Liver (tissue), 9 donors: Measurements from ENCODE around the gene PPP2R5C. TPM values are rescaled to one million over a fixed set of nuclear protein-coding genes. Genes with fewer than 3 reads are reported as not detected.
A peak's percentile ranks its signal among the peaks of the same experiment; 100 is the strongest.

Experiments used
- DNase-seq: peaks from one replicate; pipeline ENCODE4 v3.0.0-alpha.2; 2017; ENCODE audit warnings: low spot score
- H3K27ac ChIP-seq, 2 donors: one replicate each; pipeline ENCODE4 v1.7.0; 2013; ENCODE audit warnings: inconsistent platforms in 2 of 2, low read length in 2 of 2, control low read depth in 1 of 2, low read depth in 1 of 2, mild to moderate bottlenecking in 1 of 2
- H3K27me3 ChIP-seq, 4 donors: one replicate each; pipeline versions ENCODE4 v1.6.1 to v1.7.0; 2013; ENCODE audit warnings: low read length in 3 of 4, inconsistent platforms in 1 of 4, mild to moderate bottlenecking in 1 of 4, moderate library complexity in 1 of 4; ENCODE audit not compliant: control insufficient read depth in 4 of 4, insufficient read depth in 4 of 4
- H3K36me3 ChIP-seq, 4 donors: one replicate each; pipeline versions ENCODE4 v1.6.1 to v1.7.0; 2013; ENCODE audit warnings: low read length in 3 of 4, mild to moderate bottlenecking in 3 of 4, low read depth in 1 of 4, moderate library complexity in 1 of 4; ENCODE audit not compliant: control insufficient read depth in 4 of 4, insufficient read depth in 3 of 4
- H3K4me1 ChIP-seq, 4 donors: one replicate each; pipeline versions ENCODE4 v1.6.1 to v1.7.0; 2013; ENCODE audit warnings: low read length in 3 of 4, mild to moderate bottlenecking in 3 of 4, moderate library complexity in 1 of 4; ENCODE audit not compliant: control insufficient read depth in 4 of 4, insufficient read depth in 4 of 4
- H3K4me3 ChIP-seq, 3 donors: one replicate each; pipeline versions ENCODE4 v1.6.1 to v1.7.0; 2013; ENCODE audit warnings: low read length in 3 of 3, control low read depth in 1 of 3, low read depth in 1 of 3, mild to moderate bottlenecking in 1 of 3
- H3K9ac ChIP-seq, 2 donors: one replicate each; pipeline ENCODE4 v1.7.0; 2013; ENCODE audit warnings: low read length in 2 of 2, mild to moderate bottlenecking in 2 of 2, moderate library complexity in 2 of 2, control low read depth in 1 of 2, low read depth in 1 of 2
- H3K9me3 ChIP-seq, 4 donors: one replicate each; pipeline versions ENCODE4 v1.6.1 to v1.7.0; 2013; ENCODE audit warnings: low read length in 3 of 4; ENCODE audit not compliant: control insufficient read depth in 4 of 4
- ATF3 ChIP-seq: IDR thresholded peaks from 2 replicates; pipeline ENCODE4 v1.6.1; 2016; ENCODE audit warnings: antibody characterized with exemption
- CTCF ChIP-seq: fragments of 150-350 bp; IDR thresholded peaks from 2 replicates; pipeline ENCODE4 v1.5.1; 2017; ENCODE audit warnings: improper control_type of control experiment, low read depth, low read length; ENCODE audit not compliant: missing input control
- EGR1 ChIP-seq, 2 donors: IDR thresholded peaks; 2 replicates each; pipeline ENCODE4 v1.6.1; 2016 to 2018; ENCODE audit warnings: antibody characterized with exemption in 2 of 2, low read depth in 2 of 2
- FOXA1 ChIP-seq: IDR thresholded peaks from 2 replicates; pipeline ENCODE4 v1.6.1; 2016; ENCODE audit warnings: antibody characterized with exemption
- FOXA2 ChIP-seq: IDR thresholded peaks from 2 replicates; pipeline ENCODE4 v1.6.1; 2016; ENCODE audit warnings: antibody characterized with exemption
- GABPA ChIP-seq, 2 donors: IDR thresholded peaks in 1 of 2; conservative IDR thresholded peaks in 1 of 2; 2 replicates each; pipeline ENCODE4 v1.6.1; 2016; ENCODE audit warnings: antibody characterized with exemption in 2 of 2, mild to moderate bottlenecking in 1 of 2, moderate library complexity in 1 of 2
- HNF4A ChIP-seq, 2 donors: conservative IDR thresholded peaks; 2 replicates each; pipeline ENCODE4 v1.6.1; 2016; ENCODE audit warnings: antibody characterized with exemption in 2 of 2, mild to moderate bottlenecking in 2 of 2
- HNF4G ChIP-seq: IDR thresholded peaks from 2 replicates; pipeline ENCODE4 v1.6.1; 2016; ENCODE audit warnings: antibody characterized with exemption
- JUND ChIP-seq, 2 donors: IDR thresholded peaks; 2 replicates each; pipeline ENCODE4 v1.6.1; 2016; ENCODE audit warnings: antibody characterized with exemption in 2 of 2
- MAX ChIP-seq: IDR thresholded peaks from 2 replicates; pipeline ENCODE4 v1.6.1; 2016; ENCODE audit warnings: antibody characterized with exemption
- RAD21 ChIP-seq, 2 donors: IDR thresholded peaks; 2 replicates each; pipeline ENCODE4 v1.6.1; 2016; ENCODE audit warnings: antibody characterized with exemption in 2 of 2, mild to moderate bottlenecking in 2 of 2
- REST ChIP-seq: IDR thresholded peaks from 2 replicates; pipeline ENCODE4 v1.6.1; 2016; ENCODE audit warnings: antibody characterized with exemption, mild to moderate bottlenecking
- RXRA ChIP-seq, 2 donors: IDR thresholded peaks; 2 replicates each; pipeline ENCODE4 v1.6.1; 2017 to 2018; ENCODE audit warnings: antibody characterized with exemption in 2 of 2, mild to moderate bottlenecking in 1 of 2
- SP1 ChIP-seq: IDR thresholded peaks from 2 replicates; pipeline ENCODE4 v1.6.1; 2018; ENCODE audit warnings: antibody characterized with exemption, mild to moderate bottlenecking
- TAF1 ChIP-seq: conservative IDR thresholded peaks from 2 replicates; pipeline ENCODE4 v1.6.1; 2016; ENCODE audit warnings: antibody characterized with exemption, mild to moderate bottlenecking
- YY1 ChIP-seq: IDR thresholded peaks from 2 replicates; pipeline ENCODE4 v1.6.1; 2016; ENCODE audit warnings: antibody characterized with exemption, mild to moderate bottlenecking
- ZBTB33 ChIP-seq: IDR thresholded peaks from 2 replicates; pipeline ENCODE4 v1.6.1; 2016; ENCODE audit warnings: antibody characterized with exemption
- WGBS: extraction: QIAGEN DNeasy Blood & Tissue Kit; methylation state at CpG from one replicate; pipeline ENCODE4 v1.1.7; 2013; 5-methylcytosine and 5-hydroxymethylcytosine counted together
- polyA plus RNA-seq, 2 donors: library from polyadenylated mRNA; stranded (reverse) in 1 of 2; unstranded in 1 of 2; fragments of 200-250 nt in 1 of 2; fragments of >200 nt in 1 of 2; fragmentation: Nextera tagmentation in 1 of 2; extraction: Ambion mirVana in 1 of 2; gene quantifications; one replicate each; pipeline versions ENCODE4 v1.2.1 to v1.2.3, GENCODE V29; 2013 to 2015
- total RNA-seq, 2 donors: library from RNA; depleted of rRNA; stranded (reverse); fragments of >200 nt; gene quantifications; one replicate each; pipeline ENCODE4 v1.2.3, GENCODE V29; 2014
- donor health status: healthy.
- donor health status: healthy.
- donor health status: healthy.
- donor health status: healthy.
- donor health status: healthy.

Gene PPP2R5C
- total and polyA plus RNA-seq, 4 donors, result 33.5 to 52.3 (median 43.9) TPM

GRCh38 chr14:101849125-101849524 lies 87.6 kb downstream of the PPP2R5C start:
- peaks cover 0 to 2% (median 0%) of the 10 kb centered on the region in 4 donors for H3K36me3 ChIP-seq
- peak; percentile 68 for DNase-seq
- TF ChIP-seq TAF1 (no peak), YY1 (no peak)
- peaks cover 0 to 6% (median 0%) of the 10 kb centered on the region in 4 donors for H3K4me1 ChIP-seq
- no peak overlapping the region for H3K27ac ChIP-seq
- H3K9ac ChIP-seq, result no peak overlapping the region
- no peak overlapping the region for H3K4me3 ChIP-seq
- H3K9me3 ChIP-seq, result no peaks in the 10 kb centered on the region
- WGBS, result 86% methylated on average over 10 of the region's 10 CpGs
- no peaks in the 10 kb centered on the region for H3K27me3 ChIP-seq

GRCh38 chr14:101849640-101850039 lies 88.1 kb downstream of the PPP2R5C start:
- H3K27ac ChIP-seq, result no peak overlapping the region
- peaks cover 0 to 8% (median 0%) of the 10 kb centered on the region in 4 donors for H3K4me1 ChIP-seq
- DNase-seq, result no peak
- H3K9me3 ChIP-seq, result no peaks in the 10 kb centered on the region
- peaks cover 0 to 1% (median 0%) of the 10 kb centered on the region in 4 donors for H3K36me3 ChIP-seq
- WGBS, result 77% methylated on average over 3 of the region's 3 CpGs
- TF ChIP-seq CTCF (no peak), FOXA1 (no peak), FOXA2 (no peak), GABPA (IDR thresholded peaks at IDR 0.05 in 1 of 2, conservative IDR thresholded peaks at IDR 0.05 in 1 of 2) (no peak), RXRA (IDR thresholded peaks at IDR 0.05) (no peak), ZBTB33 (no peak), EGR1 (IDR thresholded peaks at IDR 0.05; ENCODE audit: low read depth in 2 of 2) (no peak), TAF1 (no peak), REST (no peak), MAX (no peak), YY1 (no peak), JUND (IDR thresholded peaks at IDR 0.05) (no peak), HNF4A (conservative IDR thresholded peaks at IDR 0.05) (no peak), ATF3 (no peak), SP1 (no peak), RAD21 (IDR thresholded peaks at IDR 0.05) (no peak), HNF4G (no peak)
- no peaks in the 10 kb centered on the region for H3K27me3 ChIP-seq
- no peak overlapping the region for H3K4me3 ChIP-seq
- no peak overlapping the region for H3K9ac ChIP-seq
